HFFc6 (cell line): Measurements from ENCODE around the gene RCL1. TPM values are rescaled to one million over a fixed set of nuclear protein-coding genes. Genes with fewer than 3 reads are reported as not detected.
A peak's percentile ranks its signal among the peaks of the same experiment; 100 is the strongest.
"Not testable (repeated sequence)": the region's sequence is repeated elsewhere in the genome, so short reads cannot be mapped to it uniquely, and the experiment has no call there.

Experiments
- DNase-seq: peaks from one replicate; pipeline ENCODE4 v3.0.0-alpha.2; 2018
- H3K27ac Mint-ChIP-seq: 2 replicates; pipeline ENCODE4 v1.8.0; 2020; ENCODE audit warnings: mild to moderate bottlenecking, mixed read lengths
- H3K27me3 Mint-ChIP-seq: 2 replicates; pipeline ENCODE4 v1.8.0; 2021; ENCODE audit warnings: mild to moderate bottlenecking, moderate library complexity, mixed read lengths; ENCODE audit not compliant: insufficient read depth
- H3K36me3 Mint-ChIP-seq: 2 replicates; pipeline ENCODE4 v1.8.0; 2021; ENCODE audit warnings: low read depth, mixed read lengths
- H3K4me1 Mint-ChIP-seq: 2 replicates; pipeline ENCODE4 v1.8.0; 2020; ENCODE audit warnings: low read depth, mixed read lengths
- H3K4me3 Mint-ChIP-seq: 2 replicates; pipeline ENCODE4 v1.8.0; 2020; ENCODE audit warnings: mild to moderate bottlenecking, moderate library complexity, mixed read lengths
- H3K9me3 Mint-ChIP-seq: 2 replicates; pipeline ENCODE4 v1.8.0; 2020; ENCODE audit warnings: mild to moderate bottlenecking, mixed read lengths
- total RNA-seq, 6 experiments: library from RNA; stranded (reverse); fragmentation: NEBNext Ultra II Directional; extraction: Animal tissue kit (Norgen Biotek cat#: 25700); gene quantifications; 2 replicates in 1 of 6; 3 replicates in 5 of 6; pipeline ENCODE4 v1.2.3, GENCODE V29; 2021
- TF ChIP-seq, protein P1 (sequence below): fragments of 200-600 bp; sonication (generic); IDR thresholded peaks from 2 replicates; pipeline ENCODE4 v1.5.0; 2021; ENCODE audit warnings: antibody characterized with exemption, mild to moderate bottlenecking

RCL1 gene
- total RNA-seq, 6 experiments from 2014 or later, result 7.4 to 9.8 (median 8.1) TPM

GRCh38 chr9:4794691-4795090 lies 1.9 kb downstream of the RCL1 start:
- Mint-ChIP-seq H3K27me3 (no peaks in the 10 kb centered on the region), H3K4me3 (no peak overlapping the region), H3K9me3 (no peaks in the 10 kb centered on the region), H3K4me1 (peaks cover 20% of the 10 kb centered on the region), H3K36me3 (no peaks in the 10 kb centered on the region), H3K27ac (no peak overlapping the region)
- no peak for DNase-seq
- TF ChIP-seq, protein P1, sequence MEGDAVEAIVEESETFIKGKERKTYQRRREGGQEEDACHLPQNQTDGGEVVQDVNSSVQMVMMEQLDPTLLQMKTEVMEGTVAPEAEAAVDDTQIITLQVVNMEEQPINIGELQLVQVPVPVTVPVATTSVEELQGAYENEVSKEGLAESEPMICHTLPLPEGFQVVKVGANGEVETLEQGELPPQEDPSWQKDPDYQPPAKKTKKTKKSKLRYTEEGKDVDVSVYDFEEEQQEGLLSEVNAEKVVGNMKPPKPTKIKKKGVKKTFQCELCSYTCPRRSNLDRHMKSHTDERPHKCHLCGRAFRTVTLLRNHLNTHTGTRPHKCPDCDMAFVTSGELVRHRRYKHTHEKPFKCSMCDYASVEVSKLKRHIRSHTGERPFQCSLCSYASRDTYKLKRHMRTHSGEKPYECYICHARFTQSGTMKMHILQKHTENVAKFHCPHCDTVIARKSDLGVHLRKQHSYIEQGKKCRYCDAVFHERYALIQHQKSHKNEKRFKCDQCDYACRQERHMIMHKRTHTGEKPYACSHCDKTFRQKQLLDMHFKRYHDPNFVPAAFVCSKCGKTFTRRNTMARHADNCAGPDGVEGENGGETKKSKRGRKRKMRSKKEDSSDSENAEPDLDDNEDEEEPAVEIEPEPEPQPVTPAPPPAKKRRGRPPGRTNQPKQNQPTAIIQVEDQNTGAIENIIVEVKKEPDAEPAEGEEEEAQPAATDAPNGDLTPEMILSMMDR, result no peak

- H3K36me3 Mint-ChIP-seq, H3K27me3 Mint-ChIP-seq, H3K27ac Mint-ChIP-seq, H3K4me3 Mint-ChIP-seq, DNase-seq, H3K9me3 Mint-ChIP-seq: not testable (repeated sequence)
- peaks cover 20% of the 10 kb centered on the region for H3K4me1 Mint-ChIP-seq
These were observed 2.4 kb downstream of the RCL1 start for GRCh38 chr9:4795108-4795507.

GRCh38 chr9:4796530-4796929 lies 3.8 kb downstream of the RCL1 start:
- TF ChIP-seq, protein P1, result no peak
- no peak for DNase-seq
- Mint-ChIP-seq H3K27me3 (no peaks in the 10 kb centered on the region), H3K4me1 (peaks cover 20% of the 10 kb centered on the region), H3K27ac (no peak overlapping the region), H3K9me3 (no peaks in the 10 kb centered on the region), H3K4me3 (no peak overlapping the region), H3K36me3 (no peaks in the 10 kb centered on the region)

- DNase-seq, result peak; percentile 36
- Mint-ChIP-seq H3K27me3 (no peaks in the 10 kb centered on the region), H3K27ac (no peak overlapping the region), H3K4me3 (no peak overlapping the region), H3K9me3 (no peaks in the 10 kb centered on the region), H3K4me1 (peaks cover 13% of the 10 kb centered on the region), H3K36me3 (no peaks in the 10 kb centered on the region)
- TF ChIP-seq, protein P1, result peak; percentile 83
These were observed 4.5 kb downstream of the RCL1 start for GRCh38 chr9:4796988-4797853.

GRCh38 chr9:4797854-4798150 lies 5.1 kb downstream of the RCL1 start:
- Mint-ChIP-seq H3K27me3 (no peaks in the 10 kb centered on the region), H3K9me3 (no peaks in the 10 kb centered on the region), H3K36me3 (no peaks in the 10 kb centered on the region), H3K27ac (no peak overlapping the region), H3K4me1 (peaks cover 12% of the 10 kb centered on the region), H3K4me3 (no peak overlapping the region)
- DNase-seq, result no peak
- TF ChIP-seq, protein P1, result no peak

DNA sequence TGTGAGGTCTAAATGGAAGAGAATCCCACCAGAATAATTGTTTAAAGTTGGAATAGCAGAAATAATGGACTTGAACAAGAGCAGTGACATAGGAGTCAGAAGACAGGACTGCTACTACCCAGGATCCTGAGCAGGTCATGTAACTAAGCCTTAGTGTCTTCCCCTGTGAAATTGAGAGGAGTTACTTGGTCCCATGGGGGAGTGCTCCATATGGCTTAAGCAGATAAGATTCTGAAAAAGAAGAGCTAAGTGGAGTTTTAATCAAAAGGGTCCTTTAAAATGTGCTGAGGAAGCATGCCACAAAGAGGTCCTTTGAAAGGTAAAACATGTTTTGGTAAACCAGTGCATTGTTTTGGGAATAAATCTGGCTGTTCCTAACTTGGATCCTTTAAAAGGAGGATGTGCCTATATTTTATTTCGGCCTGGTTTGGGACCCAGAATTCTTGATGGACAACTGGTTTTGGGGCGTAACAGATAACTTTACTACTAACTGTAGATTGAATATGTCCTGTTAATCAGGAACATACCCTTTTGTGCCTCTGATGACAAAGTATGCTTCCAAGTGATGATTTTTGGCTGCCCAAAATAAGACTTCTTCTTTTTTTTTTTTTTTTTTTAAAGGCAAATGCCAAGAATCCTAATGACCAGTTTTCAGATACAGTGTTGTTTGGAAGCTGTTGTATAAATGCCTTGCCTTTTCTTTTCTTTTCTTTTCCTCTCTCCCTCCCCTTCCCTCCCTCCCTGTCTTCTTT lies 5.7 kb downstream of the RCL1 start:
- peaks cover 6% of the 10 kb centered on the region for H3K36me3 Mint-ChIP-seq
- no peak for DNase-seq
- TF ChIP-seq, protein P1, result no peak
- no peaks in the 10 kb centered on the region for H3K27me3 Mint-ChIP-seq
- H3K4me1 Mint-ChIP-seq, result peaks cover 12% of the 10 kb centered on the region
- H3K9me3 Mint-ChIP-seq, result no peaks in the 10 kb centered on the region
- no peak overlapping the region for H3K4me3 Mint-ChIP-seq
- no peak overlapping the region for H3K27ac Mint-ChIP-seq
